Sigmoid colon (tissue), 4 donors: Measurements from ENCODE around the gene KBTBD12.

ENCODE experiments used
- EP300 ChIP-seq, 4 donors: sonication (generic); formaldehyde crosslinking; IDR thresholded peaks; one replicate each; pipeline ENCODE4 v1.6.1; 2017; ENCODE audit warnings: antibody characterized with exemption in 4 of 4
- POLR2A ChIP-seq, 2 donors: fragments of 450-650 bp; IDR thresholded peaks; one replicate each; pipeline ENCODE4 v1.6.1; 2016; ENCODE audit warnings: antibody characterized with exemption in 2 of 2, mild to moderate bottlenecking in 2 of 2, moderate library complexity in 2 of 2
- POLR2AphosphoS5 ChIP-seq, 4 donors: sonication (generic); formaldehyde crosslinking; IDR thresholded peaks; one replicate each; pipeline ENCODE4 v1.6.1; 2017; ENCODE audit warnings: antibody characterized with exemption in 4 of 4
- TF ChIP-seq, protein P1 (sequence below), 4 experiments: fragments of 450-650 bp in 3 of 4; fragments of 200-600 bp in 1 of 4; IDR thresholded peaks; one replicate each; pipeline ENCODE4 v1.5.1; 2016 to 2019; ENCODE audit warnings: antibody characterized with exemption in 4 of 4, mild to moderate bottlenecking in 3 of 4, moderate library complexity in 2 of 4

DNA sequence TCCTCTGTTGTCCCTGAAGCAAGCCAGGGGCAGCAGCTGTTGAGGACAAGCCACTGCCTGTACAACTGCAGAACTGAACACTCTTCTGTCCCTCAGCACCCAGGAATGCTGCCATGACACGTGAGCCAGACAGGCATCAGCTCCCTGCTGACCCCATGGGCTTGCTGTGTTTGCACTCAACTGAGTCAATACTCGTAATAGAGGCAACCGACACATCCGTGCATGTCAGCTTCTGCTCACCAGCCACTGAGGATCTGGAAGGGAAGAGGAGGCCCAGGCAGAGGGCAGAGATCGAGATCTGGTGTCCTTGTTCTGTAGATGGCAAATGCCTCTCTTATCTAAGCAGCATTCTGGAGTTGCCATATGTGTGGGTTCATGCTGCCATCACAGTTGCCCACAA lies 82.9 kb downstream of the KBTBD12 start:
- TF ChIP-seq POLR2A (IDR thresholded peaks at IDR 0.05) (no peak), POLR2AphosphoS5 (IDR thresholded peaks at IDR 0.05) (no peak), EP300 (IDR thresholded peaks at IDR 0.05) (no peak)
- TF ChIP-seq, protein P1, sequence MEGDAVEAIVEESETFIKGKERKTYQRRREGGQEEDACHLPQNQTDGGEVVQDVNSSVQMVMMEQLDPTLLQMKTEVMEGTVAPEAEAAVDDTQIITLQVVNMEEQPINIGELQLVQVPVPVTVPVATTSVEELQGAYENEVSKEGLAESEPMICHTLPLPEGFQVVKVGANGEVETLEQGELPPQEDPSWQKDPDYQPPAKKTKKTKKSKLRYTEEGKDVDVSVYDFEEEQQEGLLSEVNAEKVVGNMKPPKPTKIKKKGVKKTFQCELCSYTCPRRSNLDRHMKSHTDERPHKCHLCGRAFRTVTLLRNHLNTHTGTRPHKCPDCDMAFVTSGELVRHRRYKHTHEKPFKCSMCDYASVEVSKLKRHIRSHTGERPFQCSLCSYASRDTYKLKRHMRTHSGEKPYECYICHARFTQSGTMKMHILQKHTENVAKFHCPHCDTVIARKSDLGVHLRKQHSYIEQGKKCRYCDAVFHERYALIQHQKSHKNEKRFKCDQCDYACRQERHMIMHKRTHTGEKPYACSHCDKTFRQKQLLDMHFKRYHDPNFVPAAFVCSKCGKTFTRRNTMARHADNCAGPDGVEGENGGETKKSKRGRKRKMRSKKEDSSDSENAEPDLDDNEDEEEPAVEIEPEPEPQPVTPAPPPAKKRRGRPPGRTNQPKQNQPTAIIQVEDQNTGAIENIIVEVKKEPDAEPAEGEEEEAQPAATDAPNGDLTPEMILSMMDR (IDR thresholded peaks at IDR 0.05) = no peak
